ENCODE measurements around the gene MRPL2.
A peak's percentile ranks its signal among the peaks of the same experiment; 100 is the strongest.

The MRPL2 gene

GRCh38 chr6:43059168-43060033, at the start of gene MRPL2, which contains the start of gene KLC4:
MRPL2 (minus strand) TSS chr6:43059434; CDS start chr6:43059381, 53 bp downstream.
KLC4 (plus strand) TSS chr6:43059631; CDS start chr6:43061336, 1,705 bp downstream.
- peak; percentile 95 for DNase-seq
- peak; percentile 96 for ATAC-seq

DNA sequence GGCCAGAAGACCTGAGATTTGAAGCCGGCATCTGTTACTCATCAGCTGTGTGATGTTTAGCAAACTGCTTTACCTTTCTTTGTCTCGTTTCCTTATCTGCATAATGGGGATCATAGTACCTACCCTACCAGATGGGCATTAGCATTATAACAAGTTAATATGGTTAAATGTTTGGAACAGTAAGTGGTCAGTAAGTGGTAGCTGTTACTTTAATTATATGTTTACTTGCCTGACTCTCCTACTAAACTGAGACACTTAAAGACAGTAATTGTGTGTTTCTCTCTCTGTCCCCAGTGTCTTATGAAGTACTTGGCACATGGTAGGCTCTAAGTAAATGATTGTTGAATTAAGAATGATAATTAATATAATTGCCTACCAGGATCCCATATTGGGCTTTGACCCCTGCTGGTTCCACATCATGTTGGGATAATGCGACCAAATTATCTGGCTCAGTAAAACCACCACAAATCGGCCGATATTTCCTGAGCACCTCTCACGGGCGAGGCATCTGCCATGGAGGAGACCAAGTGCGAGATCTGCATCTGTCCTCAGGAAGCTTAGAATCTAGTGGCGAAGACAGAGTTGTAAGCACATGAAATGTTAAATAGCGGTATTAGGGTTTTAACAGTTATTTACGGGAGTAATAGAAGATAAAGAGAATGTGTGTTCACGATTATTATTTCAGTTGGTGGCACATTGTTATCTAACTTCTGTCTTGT, 48.3 kb upstream of the MRPL2 start:
- ATAC-seq (no peak), DNase-seq (no peak)

DNA sequence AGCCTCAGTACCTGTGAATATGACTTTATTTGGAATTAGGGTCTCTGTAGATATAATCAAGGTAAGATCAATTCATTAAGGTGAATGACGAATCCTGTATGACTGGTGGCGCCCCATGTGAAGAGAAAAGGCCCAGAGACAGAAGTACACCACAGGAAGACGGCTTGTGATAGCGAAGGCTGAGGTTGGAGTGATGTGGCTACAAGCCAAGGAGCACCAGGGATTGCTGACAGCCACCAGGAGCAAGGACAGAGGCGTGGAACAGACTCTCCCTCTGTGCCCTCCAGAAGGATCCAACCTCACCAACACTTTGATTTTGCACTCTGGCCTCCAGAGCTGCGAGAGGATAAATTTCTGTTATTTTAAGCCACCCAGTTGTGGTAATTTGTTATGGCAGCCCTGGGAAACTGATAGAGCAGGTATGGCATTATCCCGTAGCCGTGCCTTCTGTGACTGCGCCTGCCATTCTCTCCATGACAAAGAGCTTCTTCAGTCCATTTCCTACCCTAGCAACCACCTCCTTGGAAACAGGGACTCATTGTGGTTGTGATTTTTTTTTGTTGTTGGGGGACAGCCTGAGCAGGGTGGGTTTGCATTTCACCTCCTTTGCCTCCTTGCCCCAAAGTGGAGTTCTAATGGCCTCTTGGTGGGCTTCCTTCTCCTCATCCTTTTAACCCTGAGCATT, 46.4 kb upstream of the MRPL2 start:
- DNase-seq: no peak
- ATAC-seq: no peak

GRCh38 chr6:43103253-43103876, 44.1 kb upstream of the MRPL2 start:
- ATAC-seq (no peak), DNase-seq (no peak)

GRCh38 chr6:43101497-43101896, 42.3 kb upstream of the MRPL2 start:
- ATAC-seq: no peak

DNA sequence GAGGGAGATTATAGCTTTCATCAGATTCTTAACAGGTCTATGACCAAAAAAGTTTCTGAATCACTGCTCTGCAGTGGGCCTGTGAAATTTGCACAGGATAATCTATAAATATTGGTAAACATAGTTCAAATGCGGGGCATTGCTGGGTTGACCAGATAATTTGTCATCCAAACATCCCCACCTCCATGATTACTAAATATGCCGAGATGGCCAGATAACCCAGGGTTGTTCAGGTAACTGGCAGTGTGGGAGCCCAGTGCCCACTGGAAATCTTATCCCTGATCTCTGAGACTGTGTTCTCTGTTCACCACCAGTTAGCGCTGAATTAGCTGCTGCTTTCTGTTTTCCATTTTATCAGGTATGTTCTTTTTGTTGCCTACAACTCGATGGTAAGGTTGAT, 38.3 kb upstream of the MRPL2 start:
- ATAC-seq: no peak
- no peak for DNase-seq

More at GRCh38 chr6:43101497-43101896, 42.3 kb upstream of the MRPL2 start:
- no peak for DNase-seq

DNA sequence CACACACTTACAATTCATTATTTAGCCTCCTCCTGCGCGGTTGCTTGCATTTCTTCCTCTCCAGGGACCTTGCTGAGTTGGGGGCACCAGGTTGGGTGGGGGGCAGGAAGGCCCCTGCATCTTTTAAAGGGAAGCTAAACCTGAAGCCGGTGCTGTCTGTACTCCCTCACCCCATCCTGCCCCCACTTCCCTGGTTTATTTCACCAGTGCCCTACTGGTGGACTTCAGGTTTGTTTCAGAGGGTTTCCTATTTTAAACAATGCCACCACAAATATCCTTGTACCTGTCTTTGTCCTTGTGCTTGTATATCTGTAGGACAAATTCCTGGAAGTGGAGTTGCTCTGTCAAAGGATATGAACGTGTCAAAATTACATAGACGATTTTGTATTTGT, 37.9 kb upstream of the MRPL2 start:
- DNase-seq (no peak), ATAC-seq (no peak)

DNA sequence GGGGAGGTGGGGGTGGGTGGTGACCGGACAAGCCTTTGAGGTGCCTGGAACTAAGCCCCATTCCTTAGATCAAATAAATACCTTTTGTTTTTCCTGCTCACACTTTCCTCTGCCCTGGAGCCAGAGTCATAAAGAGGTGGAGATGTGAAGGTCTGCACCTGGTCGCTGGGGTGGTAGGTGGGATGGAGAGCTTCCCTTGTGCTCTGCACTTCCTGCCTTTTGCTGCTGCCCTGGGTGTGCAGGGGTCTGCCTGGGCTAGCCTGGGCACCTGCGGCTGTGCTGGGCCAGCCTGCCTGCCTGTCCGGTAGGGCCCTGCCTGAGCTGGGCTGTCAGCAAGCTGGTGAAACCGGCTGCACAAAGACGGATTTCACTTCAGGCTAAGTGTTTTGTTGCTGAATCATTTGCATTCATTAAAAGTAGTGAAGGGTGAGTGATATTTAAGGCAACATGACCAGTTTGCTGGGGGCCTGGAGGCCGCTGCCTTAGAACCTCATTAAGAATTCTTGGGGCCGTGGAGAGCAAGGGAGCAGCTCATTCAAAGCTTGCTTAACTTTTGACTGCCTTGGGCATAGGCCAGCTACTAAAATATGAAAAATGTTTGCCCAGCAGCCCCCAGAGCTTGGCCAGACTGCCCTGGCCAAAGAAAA, 37.3 kb upstream of the MRPL2 start:
- DNase-seq (no peak), ATAC-seq (no peak)

- ATAC-seq (no peak), DNase-seq (no peak)
Observed at GRCh38 chr6:43095939-43096338, 36.7 kb upstream of the MRPL2 start.

GRCh38 chr6:43093436-43094289, 34.4 kb upstream of the MRPL2 start:
- DNase-seq (no peak), ATAC-seq (no peak)

DNA sequence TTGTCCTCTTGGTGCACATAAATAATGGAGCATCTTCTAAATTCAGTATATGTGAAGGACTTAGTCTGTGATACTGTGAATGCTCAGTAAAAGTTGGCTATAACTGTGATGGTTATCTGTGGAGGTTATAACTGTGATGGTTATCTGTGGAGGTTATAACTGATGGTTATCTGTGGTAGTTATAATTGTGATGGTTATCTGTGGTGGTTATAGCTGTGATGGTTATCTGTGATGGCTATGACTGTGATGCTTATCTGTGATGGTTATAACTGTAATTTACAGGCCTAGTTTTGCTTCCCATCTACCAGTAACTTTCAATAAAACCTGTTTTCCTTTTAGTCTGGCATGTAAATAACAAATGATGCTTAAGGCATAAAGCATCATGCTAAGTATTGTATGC, 33.4 kb upstream of the MRPL2 start:
- DNase-seq: no peak
- ATAC-seq: no peak

GRCh38 chr6:43091436-43091991, 32.3 kb upstream of the MRPL2 start:
- ATAC-seq: no peak
- no peak for DNase-seq

DNA sequence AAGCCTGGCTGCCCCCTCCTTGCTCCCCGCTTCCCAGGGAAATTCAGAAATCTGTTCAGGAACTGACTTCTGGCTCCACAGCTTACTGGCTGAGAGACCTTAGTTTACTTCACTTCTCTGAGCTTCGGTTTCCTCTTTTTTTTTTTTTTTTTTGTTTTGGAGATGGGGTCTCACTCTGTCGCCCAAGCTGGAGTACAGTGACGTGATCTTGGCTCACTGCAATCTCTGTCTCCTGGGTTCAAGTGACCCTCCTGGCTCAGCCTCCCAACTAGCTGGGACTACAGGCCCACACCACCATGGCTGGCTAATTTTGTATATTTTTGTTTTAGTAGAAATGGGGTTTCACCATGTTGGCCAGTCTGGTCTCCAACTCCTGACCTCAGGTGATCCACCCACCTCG, 31.8 kb upstream of the MRPL2 start:
- DNase-seq (no peak), ATAC-seq (no peak)

- DNase-seq: no peak
- ATAC-seq: no peak
Observed at GRCh38 chr6:43090559-43090956, 31.3 kb upstream of the MRPL2 start.

GRCh38 chr6:43089874-43090558, 30.8 kb upstream of the MRPL2 start:
- DNase-seq (no peak), ATAC-seq (no peak)

DNA sequence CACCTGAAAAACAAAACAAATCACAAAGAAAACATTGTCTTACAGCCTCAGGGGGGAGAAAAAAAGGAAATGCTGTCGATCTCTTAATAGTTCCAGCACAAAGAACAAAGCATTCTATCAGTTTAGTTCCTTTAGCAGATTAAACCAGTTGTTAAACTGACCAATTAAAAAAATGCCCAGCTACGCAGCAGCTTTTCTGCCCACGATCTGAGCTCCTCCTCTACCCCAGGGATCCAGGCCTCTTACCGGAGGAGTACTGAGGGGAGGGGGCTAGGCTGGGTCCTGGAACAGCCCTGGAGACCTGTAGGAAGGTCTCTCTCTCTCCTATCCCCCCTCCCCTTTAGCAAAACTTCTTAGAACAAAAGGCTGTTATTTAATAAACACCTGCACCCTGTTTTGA, 30.2 kb upstream of the MRPL2 start:
- no peak for ATAC-seq
- DNase-seq: no peak

DNA sequence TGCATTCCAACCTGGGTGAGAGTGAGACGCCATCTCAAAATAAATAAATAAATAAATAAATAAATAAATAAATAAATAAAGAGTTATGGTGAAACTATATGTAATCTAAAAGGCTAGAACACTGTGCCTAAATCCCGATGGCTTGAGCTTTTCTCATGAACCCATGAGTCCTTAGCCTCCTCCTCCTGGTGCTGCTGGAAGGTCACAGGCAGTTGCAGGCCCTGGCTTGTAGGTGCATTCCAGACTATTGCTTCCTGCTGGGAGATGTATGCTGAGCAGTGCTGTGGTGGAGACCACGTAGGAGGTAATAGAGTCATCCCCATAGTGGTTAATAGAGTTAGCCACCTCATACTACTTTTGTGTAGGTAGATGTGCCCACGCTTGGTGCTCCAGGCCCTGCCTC, 29.4 kb upstream of the MRPL2 start:
- no peak for ATAC-seq
- DNase-seq: no peak

GRCh38 chr6:43086022-43086658, 26.9 kb upstream of the MRPL2 start:
- peak; percentile 21 for DNase-seq
- ATAC-seq: peak; percentile 93
